Heart right ventricle (tissue), 16 donors: ENCODE results near the gene CTR9. TPM values are rescaled to one million over a fixed set of nuclear protein-coding genes. Genes with fewer than 3 reads are reported as not detected.

Experiments used
- ATAC-seq, 8 donors: fragments of 200-7000 bp; cut with Tn5 transposase; one replicate each; pipeline ENCODE4 v1.9.1; 2020; ENCODE audit warnings: mild to moderate bottlenecking in 8 of 8, moderate library complexity in 8 of 8, moderate number of reproducible peaks in 1 of 8
- DNase-seq, 2 donors: peaks; one replicate each; pipeline ENCODE4 v3.0.0-alpha.2; 2020
- H3K27ac ChIP-seq, 10 donors: fragments of 200-600 bp; sonication (generic) in 2 of 10; one replicate each; pipeline versions ENCODE4 v1.5.0 to v1.8.0; 2020 to 2022; ENCODE audit warnings: mild to moderate bottlenecking in 3 of 10
- H3K27me3 ChIP-seq, 7 donors: fragments of 200-600 bp; one replicate each; pipeline ENCODE4 v1.8.0; 2021 to 2022; ENCODE audit warnings: mild to moderate bottlenecking in 2 of 7
- H3K36me3 ChIP-seq, 9 donors: fragments of 200-600 bp; sonication (generic) in 1 of 9; one replicate each; pipeline versions ENCODE4 v1.5.0 to v1.8.0; 2020 to 2022; ENCODE audit warnings: mild to moderate bottlenecking in 2 of 9
- H3K4me1 ChIP-seq, 9 donors: fragments of 200-600 bp; sonication (generic) in 1 of 9; one replicate each; pipeline versions ENCODE4 v1.5.0 to v1.8.0; 2020 to 2022; ENCODE audit warnings: mild to moderate bottlenecking in 4 of 9
- H3K4me3 ChIP-seq, 10 donors: fragments of 200-600 bp; sonication (generic) in 2 of 10; one replicate each; pipeline versions ENCODE4 v1.5.0 to v1.8.0; 2020 to 2022; ENCODE audit warnings: mild to moderate bottlenecking in 7 of 10, moderate library complexity in 2 of 10
- H3K9me3 ChIP-seq, 11 donors: fragments of 200-600 bp in 10 of 11; sonication (generic) in 2 of 11; one replicate each; pipeline versions ENCODE4 v1.5.0 to v1.8.0; 2013 to 2022; ENCODE audit warnings: mild to moderate bottlenecking in 2 of 11, control low read depth in 1 of 11, moderate library complexity in 1 of 11
- CTCF ChIP-seq, 9 donors: fragments of 200-600 bp; sonication (generic) in 2 of 9; IDR thresholded peaks; one replicate each; pipeline versions ENCODE4 v1.5.0 to v1.8.0; 2021 to 2022; ENCODE audit warnings: antibody characterized with exemption in 9 of 9, mild to moderate bottlenecking in 5 of 9, moderate library complexity in 1 of 9
- WGBS, 2 donors: extraction: QIAGEN DNeasy Blood & Tissue Kit; methylation state at CpG; one replicate each; pipeline ENCODE4 v1.1.7; 2013; ENCODE audit warnings: inconsistent platforms in 1 of 2; 5-methylcytosine and 5-hydroxymethylcytosine counted together
- intact Hi-C, 10 donors: fragments of 100-400 bp; cut with DNase I; formaldehyde crosslinking; loops; one replicate each; pipeline versions ENCODE4 v1.11.1 to v1.14.2; 2022
- polyA plus RNA-seq, 2 donors: library from polyadenylated mRNA; stranded (reverse); fragments of 200-250 nt; gene quantifications; one replicate each; pipeline ENCODE4 v1.2.3, GENCODE V29; 2013
- total RNA-seq, 10 donors: library from RNA; stranded (reverse); fragmentation: NEBNext Ultra II Directional in 3 of 10; extraction: Animal tissue kit (Norgen Biotek cat#: 25700) in 3 of 10; gene quantifications; one replicate each; pipeline versions ENCODE4 v1.2.1 to v1.2.4, GENCODE V29; 2021 to 2023
- donor health status: Arrhythmogenic right ventricular cardiomyopathy.
- donor health status: ischemic (EF 13 %, LVEDD 7.1; RV severe dilation, severe dysfunction).
- donor health status: healthy with polysubstance abuse.
- donor health status: DM: no; HTN: yes; CAD: no.
- donor health status: DM: no; HTN: no; CAD: no.
- donor health status: ischemic (EF 25% LVEDD 6.9; RV normal size, moderate dysfunction).
- donor health status: ischemic (EF 25% LVEDD 5.7; RV mildly dilated, moderate dysfunction).
- donor health status: healthy.
- donor health status: DM: yes; HTN: yes; CAD: no.
- donor health status: Ischemic cardiomyopathy.
- donor health status: ischemic (EF 35%, LVEDD 5.7; RV mildly dilated, moderate dysfunction).
- donor health status: nonischemic (EF 11% LVEDD 7.7; RV severe dilation, severe dysfunction).
- donor health status: DM: yes; HTN: yes; CAD: no.
- donor health status: PGD.
- donor health status: ischemic (EF 29% LVEDD 5.4; RV normal size, mild dysfunction).
- donor health status: nonischemic (EF 23%, LVEDD 6.1; RV moderate dilation, normal function).

The CTR9 gene
- total and polyA plus RNA-seq, 12 donors, result 10.4 to 34.8 (median 23.1) TPM

- ATAC-seq, result peak in 1 of 8 donors; percentile 66
- 0 to 1% methylated on average over 36 of the region's 36 CpGs for whole genome bisulfite sequencing, 2 donors
- Histone ChIP-seq H3K27me3 (no peaks in the 10 kb centered on the region), H3K4me1 (peaks cover 0 to 56% (median 44%) of the 10 kb centered on the region in 9 donors), H3K4me3 (peak overlapping the region; percentile 76 to 98 (median 92)), H3K27ac (peak overlapping the region; percentile 89 to 100 (median 100)), H3K36me3 (peaks cover 0 to 43% (median 38%) of the 10 kb centered on the region in 9 donors), H3K9me3 (no peaks in the 10 kb centered on the region)
- TF ChIP-seq CTCF (IDR thresholded peaks at IDR 0.05), result no peak
- DNase-seq, result no peak
- intact Hi-C loops, result loop anchor here in 8 of 10 donors (1.0 to 10.0 kb wide), 11 partner anchors 36 to 1236 kb away; partner anchors contain the start of genes ZBED5 (in 6 of the 8) and WEE1 (in 1 of the 8)
Measured at GRCh38 chr11:10808235-10808552, 57.1 kb downstream of the CTR9 start.

GRCh38 chr11:10808553-10809372 is 57.7 kb downstream of the CTR9 start, which contains the start of gene EIF4G2:
Gene EIF4G2, minus strand, starts transcription at chr11:10808926.
- Histone ChIP-seq H3K4me3 (peak within 1 kb of the TSS; percentile 76 to 98 (median 92)), H3K36me3 (peaks cover 0 to 37% (median 32%) of the 10 kb centered on the region in 9 donors), H3K4me1 (peaks cover 0 to 50% (median 40%) of the 10 kb centered on the region in 9 donors), H3K27me3 (no peaks in the 10 kb centered on the region), H3K9me3 (no peaks in the 10 kb centered on the region), H3K27ac (peak within 1 kb of the TSS; percentile 89 to 100 (median 100))
- intact Hi-C loops, result loop anchor here in 8 of 10 donors (1.0 to 10.0 kb wide), 11 partner anchors 36 to 1236 kb away; partner anchors contain the start of genes ZBED5 (in 6 of the 8) and WEE1 (in 1 of the 8)
- WGBS, 2 donors, result 0% methylated on average over 64 to 65 of the region's 65 CpGs
- TF ChIP-seq CTCF (IDR thresholded peaks at IDR 0.05), result no peak
- peak; percentile 98 for DNase-seq
- peak; percentile 95 to 98 (median 98) for ATAC-seq

GRCh38 chr11:10809373-10810160 is 58.5 kb downstream of the CTR9 start:
- H3K9me3 ChIP-seq, result no peaks in the 10 kb centered on the region
- DNase-seq, result peak in 1 of 2 donors; percentile 34
- H3K4me3 ChIP-seq, result peak overlapping the region; percentile 19 to 98 (median 92)
- no peaks in the 10 kb centered on the region for H3K27me3 ChIP-seq
- ATAC-seq, result peak; percentile 4 to 64 (median 28)
- peaks cover 0 to 42% (median 33%) of the 10 kb centered on the region in 9 donors for H3K4me1 ChIP-seq
- H3K27ac ChIP-seq, result peak overlapping the region; percentile 89 to 100 (median 100)
- WGBS, 2 donors, result 1 to 2% methylated on average over 29 of the region's 29 CpGs
- no peak for TF ChIP-seq CTCF (IDR thresholded peaks at IDR 0.05)
- peaks cover 0 to 29% (median 24%) of the 10 kb centered on the region in 9 donors for H3K36me3 ChIP-seq
- intact Hi-C loops, result loop anchor here (2.0 to 10.0 kb wide), 11 partner anchors 37 to 1237 kb away; partner anchors contain the start of genes ZBED5 (in 5 of the 10) and WEE1 (in 1 of the 10)

GRCh38 chr11:10813945-10814344 is 62.9 kb downstream of the CTR9 start:
- Histone ChIP-seq H3K4me3 (no peak overlapping the region), H3K27me3 (no peaks in the 10 kb centered on the region), H3K36me3 (no peaks in the 10 kb centered on the region), H3K9me3 (no peaks in the 10 kb centered on the region), H3K4me1 (peaks cover 0 to 12% (median 5%) of the 10 kb centered on the region in 9 donors), H3K27ac (no peak overlapping the region)
- TF ChIP-seq CTCF (IDR thresholded peaks at IDR 0.05), result no peak
- DNase-seq (no peak), ATAC-seq (no peak)
- intact Hi-C loops, result loop anchor here in 3 of 10 donors (5.0 kb wide), 1 partner anchor 33 kb away; no protein-coding TSS in a partner anchor
